ENCODE data around the gene PEAK1.

PEAK1 gene

GRCh38 chr15:77350792-77351191 is 69.1 kb downstream of the PEAK1 start:
- Histone ChIP-seq H2BK12ac (ENCODE audit: low read length in 2 of 2) (no peak overlapping the region), H2BK15ac (ENCODE audit: low read depth, poor library complexity, severe bottlenecking) (no peak overlapping the region), H3K4me3 (ENCODE audit: insufficient read depth in 1 of 2, low read depth in 1 of 2, low read length in 2 of 2) (no peak overlapping the region), H3K23ac (ENCODE audit: low read length in 2 of 2) (no peak overlapping the region), H3K4me2 (ENCODE audit: low read length, poor library complexity, severe bottlenecking) (no peak overlapping the region), H3K4ac (ENCODE audit: low read depth in 1 of 2, low read length in 2 of 2) (no peak overlapping the region), H2AFZ (ENCODE audit: low read depth, low read length) (no peak overlapping the region), H3K27me3 (ENCODE audit: control insufficient read depth in 1 of 2, insufficient read depth in 1 of 2, low read length in 2 of 2) (no peaks in the 10 kb centered on the region), H3K14ac (ENCODE audit: low read length in 2 of 2) (no peak overlapping the region), H3K27ac (ENCODE audit: low read length, poor library complexity, severe bottlenecking) (no peak overlapping the region), H3K36me3 (ENCODE audit: control insufficient read depth in 1 of 2, insufficient read depth in 2 of 2, low read depth in 1 of 2, low read length in 2 of 2) (peaks cover 0 to 24% of the 10 kb centered on the region in 2 experiments), H3K9ac (ENCODE audit: low read length) (no peak overlapping the region), H4K8ac (ENCODE audit: low read length) (no peak overlapping the region), H4K91ac (ENCODE audit: low read length) (no peak overlapping the region), H3K9me3 (ENCODE audit: control insufficient read depth, low read length) (no peaks in the 10 kb centered on the region), H2AK5ac (ENCODE audit: low read length, severe bottlenecking) (no peak overlapping the region), H2BK5ac (ENCODE audit: low read depth, low read length, poor library complexity, severe bottlenecking) (no peak overlapping the region), H3K18ac (ENCODE audit: low read depth in 1 of 2, low read length in 2 of 2) (no peak overlapping the region), H3K4me1 (ENCODE audit: control insufficient read depth, insufficient read depth, low read depth, low read length) (no peaks in the 10 kb centered on the region), H3K79me1 (replicated peaks; ENCODE audit: low read length, poor library complexity, severe bottlenecking) (peaks cover 17% of the 10 kb centered on the region), H2BK120ac (ENCODE audit: low read depth, low read length) (no peak overlapping the region)
- WGBS = 90% methylated on average over 1 of the region's 1 CpG
- DNase-seq = no peak

DNA sequence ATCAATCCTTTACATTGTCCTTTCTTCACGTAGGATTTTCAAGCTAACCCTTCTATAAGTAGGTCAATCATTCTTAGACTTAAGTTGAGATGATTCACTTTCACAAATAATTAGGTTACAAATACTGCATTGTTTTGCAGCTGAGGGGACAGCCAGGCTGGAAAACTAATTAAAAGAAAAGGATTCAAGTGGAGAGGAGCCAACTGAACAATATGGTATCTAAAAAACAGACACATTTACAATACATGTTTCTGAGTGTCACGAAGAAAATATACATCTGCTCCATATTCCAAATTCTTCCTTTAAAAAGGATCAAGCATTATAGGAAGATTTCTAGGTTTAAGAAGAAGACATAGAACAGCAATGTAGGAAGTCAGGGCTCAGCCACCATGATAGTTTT is 70.2 kb downstream of the PEAK1 start:
- Histone ChIP-seq H3K79me1 (replicated peaks; ENCODE audit: low read length, poor library complexity, severe bottlenecking) (peaks cover 11% of the 10 kb centered on the region), H3K23ac (ENCODE audit: low read length in 2 of 2) (no peak overlapping the region), H2BK12ac (ENCODE audit: low read length in 2 of 2) (no peak overlapping the region), H2AK5ac (ENCODE audit: low read length, severe bottlenecking) (no peak overlapping the region), H2BK15ac (ENCODE audit: low read depth, poor library complexity, severe bottlenecking) (no peak overlapping the region), H2AFZ (ENCODE audit: low read depth, low read length) (no peak overlapping the region), H4K8ac (ENCODE audit: low read length) (no peak overlapping the region), H2BK120ac (ENCODE audit: low read depth, low read length) (no peak overlapping the region), H3K9me3 (ENCODE audit: control insufficient read depth, low read length) (no peaks in the 10 kb centered on the region), H3K36me3 (ENCODE audit: control insufficient read depth in 1 of 2, insufficient read depth in 2 of 2, low read depth in 1 of 2, low read length in 2 of 2) (peaks cover 0 to 31% of the 10 kb centered on the region in 2 experiments), H3K4ac (ENCODE audit: low read depth in 1 of 2, low read length in 2 of 2) (no peak overlapping the region), H3K27me3 (ENCODE audit: control insufficient read depth in 1 of 2, insufficient read depth in 1 of 2, low read length in 2 of 2) (no peaks in the 10 kb centered on the region), H3K4me1 (ENCODE audit: control insufficient read depth, insufficient read depth, low read depth, low read length) (no peaks in the 10 kb centered on the region), H3K14ac (ENCODE audit: low read length in 2 of 2) (no peak overlapping the region), H4K91ac (ENCODE audit: low read length) (no peak overlapping the region), H3K9ac (ENCODE audit: low read length) (no peak overlapping the region), H3K4me2 (ENCODE audit: low read length, poor library complexity, severe bottlenecking) (no peak overlapping the region), H3K27ac (ENCODE audit: low read length, poor library complexity, severe bottlenecking) (no peak overlapping the region), H2BK5ac (ENCODE audit: low read depth, low read length, poor library complexity, severe bottlenecking) (no peak overlapping the region), H3K18ac (ENCODE audit: low read depth in 1 of 2, low read length in 2 of 2) (no peak overlapping the region), H3K4me3 (ENCODE audit: insufficient read depth in 1 of 2, low read depth in 1 of 2, low read length in 2 of 2) (no peak overlapping the region)
- no peak for DNase-seq
- 100% methylated on average over 1 of the region's 2 CpGs for WGBS

- Histone ChIP-seq H2BK12ac (ENCODE audit: low read length in 2 of 2) (no peak overlapping the region), H3K9ac (ENCODE audit: low read length) (no peak overlapping the region), H3K18ac (ENCODE audit: low read depth in 1 of 2, low read length in 2 of 2) (no peak overlapping the region), H3K4me2 (ENCODE audit: low read length, poor library complexity, severe bottlenecking) (no peak overlapping the region), H2BK120ac (ENCODE audit: low read depth, low read length) (no peak overlapping the region), H3K36me3 (ENCODE audit: control insufficient read depth in 1 of 2, insufficient read depth in 2 of 2, low read depth in 1 of 2, low read length in 2 of 2) (peaks cover 0 to 32% of the 10 kb centered on the region in 2 experiments), H3K27ac (ENCODE audit: low read length, poor library complexity, severe bottlenecking) (no peak overlapping the region), H2AK5ac (ENCODE audit: low read length, severe bottlenecking) (no peak overlapping the region), H3K23ac (ENCODE audit: low read length in 2 of 2) (no peak overlapping the region), H2AFZ (ENCODE audit: low read depth, low read length) (no peak overlapping the region), H3K4me1 (ENCODE audit: control insufficient read depth, insufficient read depth, low read depth, low read length) (no peaks in the 10 kb centered on the region), H3K4ac (ENCODE audit: low read depth in 1 of 2, low read length in 2 of 2) (no peak overlapping the region), H3K27me3 (ENCODE audit: control insufficient read depth in 1 of 2, insufficient read depth in 1 of 2, low read length in 2 of 2) (no peaks in the 10 kb centered on the region), H2BK5ac (ENCODE audit: low read depth, low read length, poor library complexity, severe bottlenecking) (no peak overlapping the region), H3K9me3 (ENCODE audit: control insufficient read depth, low read length) (no peaks in the 10 kb centered on the region), H4K8ac (ENCODE audit: low read length) (no peak overlapping the region), H3K4me3 (ENCODE audit: insufficient read depth in 1 of 2, low read depth in 1 of 2, low read length in 2 of 2) (no peak overlapping the region), H3K14ac (ENCODE audit: low read length in 2 of 2) (no peak overlapping the region), H3K79me1 (replicated peaks; ENCODE audit: low read length, poor library complexity, severe bottlenecking) (peaks cover 11% of the 10 kb centered on the region), H2BK15ac (ENCODE audit: low read depth, poor library complexity, severe bottlenecking) (no peak overlapping the region), H4K91ac (ENCODE audit: low read length) (no peak overlapping the region)
- WGBS = 100% methylated on average over 2 of the region's 4 CpGs
- DNase-seq = no peak
Observed at GRCh38 chr15:77348511-77348910, 71.4 kb downstream of the PEAK1 start.

DNA sequence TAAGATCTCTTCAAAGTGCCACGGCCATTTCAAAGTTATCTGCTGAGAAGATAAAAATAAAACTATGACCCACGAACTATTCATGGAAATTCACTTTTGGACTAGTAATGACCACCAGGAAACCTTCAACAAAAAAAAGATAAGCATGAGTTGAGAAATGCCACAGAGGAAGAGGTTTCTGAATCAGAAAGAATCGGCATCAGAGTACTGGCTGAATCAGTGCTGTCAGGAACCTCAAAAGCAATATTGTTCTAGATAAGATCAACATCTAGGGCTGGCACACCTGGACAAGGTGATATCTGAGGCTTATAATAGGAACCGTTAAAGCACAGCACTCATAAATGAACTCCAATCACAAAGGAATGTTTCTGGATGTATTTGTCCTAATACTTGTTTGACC is 72.7 kb downstream of the PEAK1 start:
- Histone ChIP-seq H3K9me3 (ENCODE audit: control insufficient read depth, low read length) (no peaks in the 10 kb centered on the region), H3K4ac (ENCODE audit: low read depth in 1 of 2, low read length in 2 of 2) (no peak overlapping the region), H2BK120ac (ENCODE audit: low read depth, low read length) (no peak overlapping the region), H3K27ac (ENCODE audit: low read length, poor library complexity, severe bottlenecking) (no peak overlapping the region), H2AFZ (ENCODE audit: low read depth, low read length) (no peak overlapping the region), H3K14ac (ENCODE audit: low read length in 2 of 2) (no peak overlapping the region), H4K8ac (ENCODE audit: low read length) (no peak overlapping the region), H3K4me2 (ENCODE audit: low read length, poor library complexity, severe bottlenecking) (no peak overlapping the region), H3K4me3 (ENCODE audit: insufficient read depth in 1 of 2, low read depth in 1 of 2, low read length in 2 of 2) (no peak overlapping the region), H2BK5ac (ENCODE audit: low read depth, low read length, poor library complexity, severe bottlenecking) (no peak overlapping the region), H2BK12ac (ENCODE audit: low read length in 2 of 2) (no peak overlapping the region), H3K36me3 (ENCODE audit: control insufficient read depth in 1 of 2, insufficient read depth in 2 of 2, low read depth in 1 of 2, low read length in 2 of 2) (peaks cover 0 to 32% of the 10 kb centered on the region in 2 experiments), H2AK5ac (ENCODE audit: low read length, severe bottlenecking) (no peak overlapping the region), H4K91ac (ENCODE audit: low read length) (no peak overlapping the region), H3K4me1 (ENCODE audit: control insufficient read depth, insufficient read depth, low read depth, low read length) (no peaks in the 10 kb centered on the region), H3K23ac (ENCODE audit: low read length in 2 of 2) (no peak overlapping the region), H3K18ac (ENCODE audit: low read depth in 1 of 2, low read length in 2 of 2) (no peak overlapping the region), H2BK15ac (ENCODE audit: low read depth, poor library complexity, severe bottlenecking) (no peak overlapping the region), H3K9ac (ENCODE audit: low read length) (no peak overlapping the region), H3K79me1 (replicated peaks; ENCODE audit: low read length, poor library complexity, severe bottlenecking) (peaks cover 8% of the 10 kb centered on the region), H3K27me3 (ENCODE audit: control insufficient read depth in 1 of 2, insufficient read depth in 1 of 2, low read length in 2 of 2) (no peaks in the 10 kb centered on the region)
- no peak for DNase-seq
- WGBS = 83% methylated on average over 2 of the region's 4 CpGs

All from mesenchymal stem cell (in vitro differentiated cells and primary cell).